ENCODE data around the gene FGG. TPM values are rescaled to one million over a fixed set of nuclear protein-coding genes. Genes with fewer than 3 reads are reported as not detected.

FGG gene
- polyA plus RNA-seq, 1 experiment, result not detected

DNA sequence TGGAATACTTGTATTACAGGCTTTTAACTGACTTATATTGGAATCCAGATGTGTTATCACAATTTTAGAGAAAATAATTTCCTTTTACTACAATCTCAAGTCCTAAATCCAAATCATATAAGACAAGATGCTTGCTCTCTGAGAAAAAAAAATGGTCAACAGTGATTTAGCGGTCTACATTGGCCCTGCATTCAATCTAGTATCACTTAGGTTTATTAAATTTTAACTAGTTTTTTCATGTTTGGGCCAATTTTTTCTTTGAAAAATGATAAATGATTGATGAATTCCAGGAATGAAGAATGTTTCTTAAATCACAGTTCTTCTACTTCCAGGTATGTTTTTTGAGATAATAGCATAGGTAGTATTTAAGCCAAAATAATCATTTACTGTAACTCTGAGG, 2.8 kb upstream of the FGG start:
- TF ChIP-seq, protein P1, sequence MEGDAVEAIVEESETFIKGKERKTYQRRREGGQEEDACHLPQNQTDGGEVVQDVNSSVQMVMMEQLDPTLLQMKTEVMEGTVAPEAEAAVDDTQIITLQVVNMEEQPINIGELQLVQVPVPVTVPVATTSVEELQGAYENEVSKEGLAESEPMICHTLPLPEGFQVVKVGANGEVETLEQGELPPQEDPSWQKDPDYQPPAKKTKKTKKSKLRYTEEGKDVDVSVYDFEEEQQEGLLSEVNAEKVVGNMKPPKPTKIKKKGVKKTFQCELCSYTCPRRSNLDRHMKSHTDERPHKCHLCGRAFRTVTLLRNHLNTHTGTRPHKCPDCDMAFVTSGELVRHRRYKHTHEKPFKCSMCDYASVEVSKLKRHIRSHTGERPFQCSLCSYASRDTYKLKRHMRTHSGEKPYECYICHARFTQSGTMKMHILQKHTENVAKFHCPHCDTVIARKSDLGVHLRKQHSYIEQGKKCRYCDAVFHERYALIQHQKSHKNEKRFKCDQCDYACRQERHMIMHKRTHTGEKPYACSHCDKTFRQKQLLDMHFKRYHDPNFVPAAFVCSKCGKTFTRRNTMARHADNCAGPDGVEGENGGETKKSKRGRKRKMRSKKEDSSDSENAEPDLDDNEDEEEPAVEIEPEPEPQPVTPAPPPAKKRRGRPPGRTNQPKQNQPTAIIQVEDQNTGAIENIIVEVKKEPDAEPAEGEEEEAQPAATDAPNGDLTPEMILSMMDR (IDR thresholded peaks at IDR 0.05; ENCODE audit: insufficient read depth, low read depth, low read length), result no peak
- Histone ChIP-seq H3K4me3 (ENCODE audit: low read depth, low read length) (no peak overlapping the region), H3K27me3 (ENCODE audit: control insufficient read depth, insufficient read depth, low read length) (peaks cover 3% of the 10 kb centered on the region), H3K36me3 (ENCODE audit: control insufficient read depth, insufficient read depth, low read length) (no peaks in the 10 kb centered on the region)
- DNase-seq (ENCODE audit: low read depth), result no peak
- CTCF ChIA-PET, result interaction anchor here (1.7 kb wide), 1 partner anchor 63 kb away, joined by 5 read pairs; no protein-coding TSS in a partner anchor
- POLR2A ChIA-PET, result no interaction called here

DNA sequence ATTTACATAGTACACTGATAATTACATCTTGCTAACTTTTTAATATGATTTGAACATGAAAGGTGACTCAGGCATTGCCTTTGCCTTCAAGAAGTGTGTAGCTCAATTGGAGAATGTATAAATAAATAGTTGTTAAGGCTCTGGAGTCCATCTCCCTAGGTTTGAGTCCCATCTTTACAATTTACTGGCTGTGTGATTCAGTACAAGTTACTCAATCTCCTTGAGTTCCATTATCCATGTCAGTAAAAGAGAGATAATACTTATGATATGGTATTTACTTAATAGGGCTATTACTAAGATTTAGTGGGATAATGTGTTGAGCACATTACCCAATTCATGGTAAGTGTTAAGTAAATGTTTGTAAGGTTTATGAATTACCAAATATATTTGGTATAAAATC, 1.9 kb upstream of the FGG start:
- no peaks in the 10 kb centered on the region for H3K36me3 ChIP-seq (ENCODE audit: control insufficient read depth, insufficient read depth, low read length)
- H3K4me3 ChIP-seq (ENCODE audit: low read depth, low read length), result no peak overlapping the region
- no peaks in the 10 kb centered on the region for H3K27me3 ChIP-seq (ENCODE audit: control insufficient read depth, insufficient read depth, low read length)
- CTCF ChIA-PET, result interaction anchor here (1.4 to 1.7 kb wide), 2 partner anchors 55 to 62 kb away, joined by 3 to 5 read pairs; no protein-coding TSS in a partner anchor
- no peak for DNase-seq (ENCODE audit: low read depth)
- TF ChIP-seq, protein P1 (IDR thresholded peaks at IDR 0.05; ENCODE audit: insufficient read depth, low read depth, low read length), result no peak
- POLR2A ChIA-PET, result no interaction called here

DNA sequence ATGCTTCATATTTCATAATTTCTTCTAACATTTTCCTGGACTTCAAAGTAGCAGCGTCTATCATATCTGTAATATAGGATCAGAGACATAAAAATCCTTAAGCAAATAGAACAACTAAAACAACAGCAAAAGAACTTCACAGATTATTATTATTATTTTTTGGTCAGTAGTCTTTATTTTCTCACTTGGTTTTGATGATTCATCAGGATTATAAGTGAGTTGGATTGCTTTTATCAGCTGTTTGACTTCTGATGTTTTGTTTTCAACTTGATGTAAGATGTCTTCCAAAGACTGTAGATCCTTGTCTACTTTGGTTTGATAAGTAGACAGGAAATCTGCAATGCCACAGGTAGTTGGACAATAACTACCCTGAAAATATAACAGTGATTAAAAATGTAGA, 623 bp downstream of the FGG start:
- no peaks in the 10 kb centered on the region for H3K36me3 ChIP-seq (ENCODE audit: control insufficient read depth, insufficient read depth, low read length)
- no peaks in the 10 kb centered on the region for H3K27me3 ChIP-seq (ENCODE audit: control insufficient read depth, insufficient read depth, low read length)
- no peak for DNase-seq (ENCODE audit: low read depth)
- CTCF ChIA-PET, result interaction anchor here (1.6 to 1.7 kb wide), 2 partner anchors 53 to 60 kb away, joined by 4 to 6 read pairs; no protein-coding TSS in a partner anchor
- TF ChIP-seq, protein P1 (IDR thresholded peaks at IDR 0.05; ENCODE audit: insufficient read depth, low read depth, low read length), result no peak
- POLR2A ChIA-PET, result no interaction called here
- H3K4me3 ChIP-seq (ENCODE audit: low read depth, low read length), result no peak overlapping the region

DNA sequence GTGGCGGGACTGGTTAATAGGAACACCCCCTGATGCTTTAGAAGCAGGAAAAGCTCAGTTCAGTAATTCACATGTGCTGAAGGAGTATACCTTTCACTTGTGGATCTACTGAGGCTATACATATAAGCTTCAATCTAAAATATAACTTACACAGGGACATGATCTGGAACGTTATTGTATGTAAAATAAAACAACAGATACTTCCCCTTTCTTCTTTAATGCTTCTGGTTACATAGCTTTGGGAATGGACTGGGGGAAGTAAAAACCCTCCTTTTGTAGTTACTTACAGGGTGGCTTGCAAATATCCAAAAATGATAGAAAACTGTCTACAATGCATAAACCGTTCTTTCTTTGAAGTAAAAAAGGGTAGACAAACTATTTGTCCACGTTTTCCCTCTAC, 1.9 kb downstream of the FGG start:
- CTCF ChIA-PET, result interaction anchor here (0.6 to 1.7 kb wide), 4 partner anchors 10 to 59 kb away, joined by 3 to 6 read pairs (median 4); no protein-coding TSS in a partner anchor
- H3K36me3 ChIP-seq (ENCODE audit: control insufficient read depth, insufficient read depth, low read length), result no peaks in the 10 kb centered on the region
- TF ChIP-seq, protein P1 (IDR thresholded peaks at IDR 0.05; ENCODE audit: insufficient read depth, low read depth, low read length), result no peak
- no peaks in the 10 kb centered on the region for H3K27me3 ChIP-seq (ENCODE audit: control insufficient read depth, insufficient read depth, low read length)
- no peak for DNase-seq (ENCODE audit: low read depth)
- POLR2A ChIA-PET, result no interaction called here
- no peak overlapping the region for H3K4me3 ChIP-seq (ENCODE audit: low read depth, low read length)

DNA sequence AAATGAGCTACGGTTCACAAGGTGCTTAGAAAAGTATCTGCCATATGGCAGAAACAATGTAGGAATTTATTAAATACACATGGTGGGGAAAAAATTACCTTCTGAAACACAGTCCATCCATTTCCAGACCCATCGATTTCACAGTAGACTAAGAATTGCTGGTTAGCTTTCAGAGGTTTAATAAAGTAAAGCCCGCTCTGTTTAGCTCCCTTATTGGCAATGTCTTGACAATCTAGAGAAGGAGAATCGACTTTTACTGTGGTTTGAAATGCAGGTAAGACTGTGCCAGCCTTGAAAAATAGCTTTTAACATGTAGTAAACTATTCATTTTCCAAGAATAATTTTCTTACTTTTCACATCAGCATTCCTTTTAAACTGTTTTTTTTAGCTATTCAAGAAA, 2.9 kb downstream of the FGG start:
- no peak overlapping the region for H3K4me3 ChIP-seq (ENCODE audit: low read depth, low read length)
- ChIA-PET POLR2A (no interaction called here), CTCF (interaction anchor here (1.1 to 1.4 kb wide), 2 partner anchors 9 to 11 kb away, joined by 3 to 6 read pairs; no protein-coding TSS in a partner anchor)
- no peak for DNase-seq (ENCODE audit: low read depth)
- H3K36me3 ChIP-seq (ENCODE audit: control insufficient read depth, insufficient read depth, low read length), result no peaks in the 10 kb centered on the region
- no peaks in the 10 kb centered on the region for H3K27me3 ChIP-seq (ENCODE audit: control insufficient read depth, insufficient read depth, low read length)
- TF ChIP-seq, protein P1 (IDR thresholded peaks at IDR 0.05; ENCODE audit: insufficient read depth, low read depth, low read length), result no peak

All from BJ (cell line).